ENCODE results near the gene SBNO1.

The SBNO1 gene

DNA sequence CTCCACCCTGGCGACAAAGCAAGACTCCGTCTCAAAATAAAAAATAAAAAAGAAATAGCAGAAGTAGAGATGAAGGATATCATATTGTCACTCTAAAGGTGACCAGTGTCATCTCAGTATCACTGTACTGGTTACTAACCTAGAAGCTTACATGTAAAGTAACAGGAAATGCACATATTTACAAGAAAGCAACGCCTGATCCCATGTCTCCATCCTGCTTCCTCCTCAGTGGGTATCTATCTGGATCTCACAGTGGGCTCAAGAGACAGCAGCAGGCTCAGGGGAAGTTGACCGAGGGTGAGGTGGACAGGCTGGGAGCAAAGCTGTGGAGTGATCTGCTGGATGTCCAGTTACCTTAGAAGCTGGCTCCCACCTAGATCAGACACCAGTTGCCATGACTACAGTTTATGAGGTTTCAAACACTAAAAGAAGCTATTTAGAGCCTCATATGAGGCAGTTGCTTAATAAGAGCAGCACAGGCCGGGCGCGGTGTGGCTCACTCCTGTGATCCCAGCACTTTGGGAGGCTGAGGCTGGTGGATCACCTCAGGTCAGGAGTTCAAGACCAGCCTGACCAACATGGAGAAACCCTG is 120.9 kb downstream of the SBNO1 start:
- Histone ChIP-seq H3K27me3 (no peaks in the 10 kb centered on the region), H3K36me3 (peaks cover 22 to 71% (median 40%) of the 10 kb centered on the region in 11 experiments), H3K27ac (peak overlapping the region in 2 of 11 experiments; percentile 23 to 34; a peak in 3 of 22 replicates), H3K9me3 (replicated peaks in 1 of 11) (peaks cover 8 to 20% (median 14%) of the 10 kb centered on the region in 11 experiments; a peak in 21 of 22 replicates), H3K4me3 (no peak overlapping the region), H3K4me2 (peak overlapping the region in 1 of 11 experiments; percentile 24; a peak in 1 of 22 replicates), H3K4me1 (peaks cover 26 to 48% (median 34%) of the 10 kb centered on the region in 10 experiments), H4K20me1 (peaks cover 2 to 57% (median 28%) of the 10 kb centered on the region in 11 experiments; a peak in 16 of 22 replicates), H3K9ac (no peak overlapping the region)
- no peak for TF ChIP-seq Cebpa-rat (IDR thresholded peaks at IDR 0.05)

- TF ChIP-seq Cebpa-rat (IDR thresholded peaks at IDR 0.05), result no peak
- H3K4me2 ChIP-seq, result peak overlapping the region; percentile 49 to 91 (median 68)
- H3K36me3 ChIP-seq, result peaks cover 12 to 59% (median 32%) of the 10 kb centered on the region in 11 experiments; a peak in 19 of 22 replicates
- peaks cover 17 to 67% (median 41%) of the 10 kb centered on the region in 11 experiments; a peak in 18 of 22 replicates for H4K20me1 ChIP-seq
- peak overlapping the region in 9 of 11 experiments; percentile 2 to 63 (median 42); a peak in 13 of 22 replicates for H3K9ac ChIP-seq
- peak overlapping the region in 4 of 10 experiments; percentile 3 to 26 (median 20); a peak in 2 of 20 replicates for H3K4me3 ChIP-seq
- peaks cover 39 to 63% (median 48%) of the 10 kb centered on the region in 10 experiments for H3K4me1 ChIP-seq
- H3K9me3 ChIP-seq (replicated peaks in 1 of 11), result peaks cover 0 to 6% (median under 1%) of the 10 kb centered on the region in 11 experiments; a peak in 7 of 22 replicates
- no peaks in the 10 kb centered on the region for H3K27me3 ChIP-seq
- H3K27ac ChIP-seq, result peak overlapping the region in 9 of 11 experiments; percentile 5 to 69 (median 48); a peak in 15 of 22 replicates
Measured at GRCh38 chr12:123242116-123242904, 122.3 kb downstream of the SBNO1 start.
